ENCODE data around the gene COL4A1. TPM values are rescaled to one million over a fixed set of nuclear protein-coding genes. Genes with fewer than 3 reads are reported as not detected.

The COL4A1 gene
- total RNA-seq, 3 donors from 2014 or later = 118 to 1,008 (median 370) TPM

GRCh38 chr13:110340812-110341444 lies 34.0 kb upstream of the COL4A1 start:
- H3K27ac ChIP-seq = peak overlapping the region; percentile 86 to 95
- TF ChIP-seq POLR2AphosphoS5 (IDR thresholded peaks at IDR 0.05) (peak in 2 of 3 donors; percentile 62 to 74), CTCF (IDR thresholded peaks at IDR 0.05) (no peak), POLR2A (IDR thresholded peaks at IDR 0.05) (no peak)
- no peaks in the 10 kb centered on the region for H3K9me3 ChIP-seq
- H3K4me3 ChIP-seq = peak overlapping the region in 2 of 3 donors; percentile 5 to 49
- H3K36me3 ChIP-seq = no peaks in the 10 kb centered on the region
- H3K4me1 ChIP-seq = peaks cover 4 to 16% of the 10 kb centered on the region in 2 donors
- intact Hi-C loops (cut with DNase I; ENCODE audit: low total_unique reads) = no loop called here
- no peaks in the 10 kb centered on the region for H3K27me3 ChIP-seq
- DNase-seq (ENCODE audit: low spot score in 2 of 2) = peak in 1 of 2 donors; percentile 88

- Histone ChIP-seq H3K27ac (peak overlapping the region; percentile 86 to 95), H3K4me1 (peaks cover 4 to 16% of the 10 kb centered on the region in 2 donors), H3K36me3 (no peaks in the 10 kb centered on the region), H3K4me3 (peak overlapping the region in 1 of 3 donors; percentile 49), H3K9me3 (no peaks in the 10 kb centered on the region), H3K27me3 (no peaks in the 10 kb centered on the region)
- no peak for TF ChIP-seq POLR2AphosphoS5 (IDR thresholded peaks at IDR 0.05)
- DNase-seq (ENCODE audit: low spot score in 2 of 2) = no peak
- intact Hi-C loops (cut with DNase I; ENCODE audit: low total_unique reads) = no loop called here
Observed at GRCh38 chr13:110339975-110340550, 33.1 kb upstream of the COL4A1 start.

- Histone ChIP-seq H3K36me3 (no peaks in the 10 kb centered on the region), H3K27me3 (no peaks in the 10 kb centered on the region), H3K4me1 (peaks cover 4 to 16% of the 10 kb centered on the region in 2 donors), H3K27ac (peak overlapping the region; percentile 86 to 95), H3K4me3 (no peak overlapping the region), H3K9me3 (no peaks in the 10 kb centered on the region)
- TF ChIP-seq POLR2AphosphoS5 (IDR thresholded peaks at IDR 0.05) (no peak), POLR2A (IDR thresholded peaks at IDR 0.05) (no peak), CTCF (IDR thresholded peaks at IDR 0.05) (no peak)
- no peak for DNase-seq (ENCODE audit: low spot score in 2 of 2)
- intact Hi-C loops (cut with DNase I; ENCODE audit: low total_unique reads) = no loop called here
Observed at GRCh38 chr13:110339263-110339662, 32.3 kb upstream of the COL4A1 start.

- TF ChIP-seq POLR2AphosphoS5 (IDR thresholded peaks at IDR 0.05) = no peak
- TF ChIP-seq CTCF (IDR thresholded peaks at IDR 0.05) = no peak
- TF ChIP-seq POLR2A (IDR thresholded peaks at IDR 0.05) = no peak
- no peaks in the 10 kb centered on the region for H3K36me3 ChIP-seq
- H3K4me3 ChIP-seq = peak overlapping the region in 1 of 3 donors; percentile 46
- H3K27ac ChIP-seq = peak overlapping the region; percentile 86 to 95
- H3K9me3 ChIP-seq = no peaks in the 10 kb centered on the region
- peaks cover 4 to 16% of the 10 kb centered on the region in 2 donors for H3K4me1 ChIP-seq
- H3K27me3 ChIP-seq = no peaks in the 10 kb centered on the region
- intact Hi-C loops (cut with DNase I; ENCODE audit: low total_unique reads) = no loop called here
- peak in 1 of 2 donors; percentile 71 for DNase-seq (ENCODE audit: low spot score in 2 of 2)
Observed at GRCh38 chr13:110338441-110339101, 31.6 kb upstream of the COL4A1 start.

GRCh38 chr13:110337247-110337646 lies 30.3 kb upstream of the COL4A1 start:
- Histone ChIP-seq H3K9me3 (no peaks in the 10 kb centered on the region), H3K36me3 (no peaks in the 10 kb centered on the region), H3K4me3 (peak overlapping the region in 1 of 3 donors; percentile 5), H3K4me1 (peaks cover 4 to 16% of the 10 kb centered on the region in 2 donors), H3K27me3 (no peaks in the 10 kb centered on the region), H3K27ac (peak overlapping the region; percentile 86 to 95)
- intact Hi-C loops (cut with DNase I; ENCODE audit: low total_unique reads) = no loop called here
- TF ChIP-seq POLR2A (IDR thresholded peaks at IDR 0.05) = no peak
- no peak for TF ChIP-seq POLR2AphosphoS5 (IDR thresholded peaks at IDR 0.05)
- no peak for TF ChIP-seq CTCF (IDR thresholded peaks at IDR 0.05)
- no peak for DNase-seq (ENCODE audit: low spot score in 2 of 2)
